GM18868 (cell line): ENCODE data around the gene MTA1.

ENCODE experiments used
- ATAC-seq: cut with Tn5 transposase; IDR thresholded peaks from one replicate; pipeline ENCODE4 v1.9.1; 2021; ENCODE audit warnings: mild to moderate bottlenecking, moderate library complexity; ENCODE audit not compliant: unreplicated experiment

The MTA1 gene

GRCh38 chr14:105474483-105475268, 55.0 kb downstream of the MTA1 start, which contains the start of gene CRIP2:
Gene CRIP2, plus strand, starts transcription at chr14:105474821. Its CDS starts 42 bp downstream, at chr14:105474863.
- no peak for ATAC-seq

- ATAC-seq = no peak
These were observed 55.9 kb downstream of the MTA1 start for GRCh38 chr14:105475269-105476096.

- no peak for ATAC-seq
These were observed 56.6 kb downstream of the MTA1 start for GRCh38 chr14:105476097-105476830.

- ATAC-seq = no peak
These were observed 57.4 kb downstream of the MTA1 start for GRCh38 chr14:105476831-105477659.

GRCh38 chr14:105477660-105478397, 58.2 kb downstream of the MTA1 start:
- ATAC-seq = no peak

GRCh38 chr14:105478398-105479251, 59.0 kb downstream of the MTA1 start:
- ATAC-seq = no peak

GRCh38 chr14:105479431-105480158, 60.0 kb downstream of the MTA1 start:
- no peak for ATAC-seq

GRCh38 chr14:105480199-105480746, 60.6 kb downstream of the MTA1 start:
- ATAC-seq = no peak

- ATAC-seq = peak; percentile 51
These were observed 61.5 kb downstream of the MTA1 start for GRCh38 chr14:105480807-105481801.

GRCh38 chr14:105481886-105482457, 62.3 kb downstream of the MTA1 start:
- peak; percentile 51 for ATAC-seq

- ATAC-seq = no peak
These were observed 63.0 kb downstream of the MTA1 start for GRCh38 chr14:105482486-105483110.

- ATAC-seq = no peak
These were observed 63.9 kb downstream of the MTA1 start for GRCh38 chr14:105483300-105484068.

GRCh38 chr14:105484069-105484996, 64.7 kb downstream of the MTA1 start:
- ATAC-seq = no peak

- no peak for ATAC-seq
These were observed 65.4 kb downstream of the MTA1 start for GRCh38 chr14:105484997-105485393.
